ENCODE measurements around the gene C5orf47.
A peak's percentile ranks its signal among the peaks of the same experiment; 100 is the strongest.

Gene C5orf47

DNA sequence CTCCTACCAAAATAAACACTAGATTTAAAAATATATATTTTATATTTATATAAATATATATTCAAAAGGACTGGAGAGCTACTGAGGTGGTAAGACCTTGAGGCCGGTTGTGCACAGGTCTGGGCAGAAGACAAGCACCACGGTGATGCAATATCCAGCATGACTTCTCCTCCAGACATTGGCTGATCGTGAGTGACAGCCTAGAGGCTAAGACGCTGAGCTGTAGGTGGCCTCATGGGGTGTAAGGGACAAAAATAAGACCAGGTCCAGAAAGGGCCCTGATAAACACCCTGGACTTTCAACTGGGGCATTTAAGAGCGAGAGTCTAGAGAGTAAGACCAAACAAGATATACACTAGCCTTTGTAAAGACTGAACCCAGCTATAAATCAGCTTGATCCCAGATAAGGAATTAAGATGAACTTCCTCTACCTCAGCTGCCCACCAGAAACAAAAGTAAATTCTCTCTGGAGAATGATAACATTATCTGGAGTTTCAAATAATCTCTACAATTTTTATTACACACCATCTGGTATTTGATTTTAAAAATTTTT, 14.2 kb upstream of the C5orf47 start:
- no peak overlapping the region for H3K27ac ChIP-seq (ENCODE audit: low read length)
- H3K9me3 ChIP-seq (replicated peaks; ENCODE audit: insufficient read depth, low read length): no peaks in the 10 kb centered on the region
- peaks cover 15% of the 10 kb centered on the region for H3K4me1 ChIP-seq (ENCODE audit: low read length)
- H3K9me2 ChIP-seq (replicated peaks; ENCODE audit: insufficient read depth, low read length): no peaks in the 10 kb centered on the region
- no peaks in the 10 kb centered on the region for H3K27me3 ChIP-seq (replicated peaks; ENCODE audit: insufficient read depth, low read length)
- H3K4me3 ChIP-seq (ENCODE audit: low read length): no peak overlapping the region
- no peaks in the 10 kb centered on the region for H3K36me3 ChIP-seq (replicated peaks; ENCODE audit: insufficient read depth, low read length)
- H4K20me1 ChIP-seq (ENCODE audit: insufficient read depth, low read length): no peaks in the 10 kb centered on the region
- no peak for TF ChIP-seq EZH2 (optimal IDR thresholded peaks at IDR 0.05; ENCODE audit: low read depth, low read length)
- H2AFZ ChIP-seq (ENCODE audit: low read length): no peak overlapping the region
- DNase-seq: no peak
- H3K4me2 ChIP-seq (ENCODE audit: low read depth, low read length): no peak overlapping the region
- no peaks in the 10 kb centered on the region for H3F3A ChIP-seq (ENCODE audit: insufficient read depth, low read length)
- H3K79me2 ChIP-seq (ENCODE audit: low read length): no peaks in the 10 kb centered on the region
- H3K9ac ChIP-seq (ENCODE audit: low read length): no peak overlapping the region

DNA sequence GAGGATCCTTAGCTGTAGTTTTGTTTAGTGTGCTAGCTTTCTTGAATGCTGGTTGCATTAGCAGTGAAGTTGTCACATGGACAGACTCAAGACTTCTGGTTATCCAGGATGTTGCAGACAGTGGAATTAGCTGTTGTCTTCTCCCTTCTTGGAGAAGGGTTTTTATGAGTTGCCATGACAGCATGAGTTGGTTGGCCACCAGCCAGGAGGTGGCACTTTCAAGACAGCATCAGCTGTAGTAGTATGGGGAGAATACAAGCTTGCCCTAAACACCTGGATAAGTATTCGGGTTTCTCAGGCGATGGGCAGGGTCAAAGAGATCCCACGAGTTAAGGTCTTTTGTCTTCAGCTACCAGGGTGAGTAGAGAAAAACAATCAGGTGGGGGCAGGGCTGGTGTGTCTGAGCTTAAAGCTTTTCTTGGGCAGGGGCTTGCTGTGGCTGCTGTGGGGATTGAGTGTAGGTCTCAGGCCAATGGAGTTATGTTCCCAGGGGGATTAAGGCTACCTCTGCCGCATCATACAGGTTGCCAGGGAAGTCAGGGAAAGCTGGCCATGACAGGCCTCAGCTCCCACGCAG, 7.7 kb upstream of the C5orf47 start:
- Histone ChIP-seq H3K4me3 (ENCODE audit: low read length) (no peak overlapping the region), H3K9ac (ENCODE audit: low read length) (no peak overlapping the region), H3K79me2 (ENCODE audit: low read length) (no peaks in the 10 kb centered on the region), H3F3A (ENCODE audit: insufficient read depth, low read length) (no peaks in the 10 kb centered on the region), H4K20me1 (ENCODE audit: insufficient read depth, low read length) (no peaks in the 10 kb centered on the region), H3K9me3 (replicated peaks; ENCODE audit: insufficient read depth, low read length) (no peaks in the 10 kb centered on the region), H3K4me2 (ENCODE audit: low read depth, low read length) (no peak overlapping the region), H3K27ac (ENCODE audit: low read length) (no peak overlapping the region), H3K9me2 (replicated peaks; ENCODE audit: insufficient read depth, low read length) (no peaks in the 10 kb centered on the region), H3K27me3 (replicated peaks; ENCODE audit: insufficient read depth, low read length) (no peaks in the 10 kb centered on the region), H2AFZ (ENCODE audit: low read length) (no peak overlapping the region), H3K4me1 (ENCODE audit: low read length) (no peaks in the 10 kb centered on the region), H3K36me3 (replicated peaks; ENCODE audit: insufficient read depth, low read length) (no peaks in the 10 kb centered on the region)
- TF ChIP-seq EZH2 (optimal IDR thresholded peaks at IDR 0.05; ENCODE audit: low read depth, low read length) (no peak), EZH2phosphoT487 (IDR thresholded peaks at IDR 0.05; ENCODE audit: low read length) (no peak)
- TF ChIP-seq, protein P1, sequence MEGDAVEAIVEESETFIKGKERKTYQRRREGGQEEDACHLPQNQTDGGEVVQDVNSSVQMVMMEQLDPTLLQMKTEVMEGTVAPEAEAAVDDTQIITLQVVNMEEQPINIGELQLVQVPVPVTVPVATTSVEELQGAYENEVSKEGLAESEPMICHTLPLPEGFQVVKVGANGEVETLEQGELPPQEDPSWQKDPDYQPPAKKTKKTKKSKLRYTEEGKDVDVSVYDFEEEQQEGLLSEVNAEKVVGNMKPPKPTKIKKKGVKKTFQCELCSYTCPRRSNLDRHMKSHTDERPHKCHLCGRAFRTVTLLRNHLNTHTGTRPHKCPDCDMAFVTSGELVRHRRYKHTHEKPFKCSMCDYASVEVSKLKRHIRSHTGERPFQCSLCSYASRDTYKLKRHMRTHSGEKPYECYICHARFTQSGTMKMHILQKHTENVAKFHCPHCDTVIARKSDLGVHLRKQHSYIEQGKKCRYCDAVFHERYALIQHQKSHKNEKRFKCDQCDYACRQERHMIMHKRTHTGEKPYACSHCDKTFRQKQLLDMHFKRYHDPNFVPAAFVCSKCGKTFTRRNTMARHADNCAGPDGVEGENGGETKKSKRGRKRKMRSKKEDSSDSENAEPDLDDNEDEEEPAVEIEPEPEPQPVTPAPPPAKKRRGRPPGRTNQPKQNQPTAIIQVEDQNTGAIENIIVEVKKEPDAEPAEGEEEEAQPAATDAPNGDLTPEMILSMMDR (IDR thresholded peaks at IDR 0.05; ENCODE audit: low read length): no peak
- no peak for DNase-seq

DNA sequence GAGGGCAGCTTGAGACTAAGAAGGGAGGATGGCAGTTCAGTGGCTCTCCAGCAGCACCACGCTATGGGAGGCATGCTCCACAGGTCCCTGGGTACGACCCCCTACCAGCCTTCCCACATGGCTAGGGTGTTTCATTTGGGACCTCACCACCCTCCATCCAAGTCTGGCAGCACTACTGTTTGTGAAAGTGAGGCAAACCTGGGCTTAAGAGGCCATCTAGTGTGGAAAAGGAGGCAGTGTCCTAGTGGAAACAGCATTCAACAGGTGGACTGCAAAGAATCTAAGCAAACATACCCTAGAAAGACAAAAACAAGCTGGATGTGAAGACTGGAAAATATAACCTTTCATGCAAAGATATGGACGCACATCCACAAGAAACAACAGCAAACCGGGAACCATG, 4.8 kb upstream of the C5orf47 start:
- Histone ChIP-seq H3F3A (ENCODE audit: insufficient read depth, low read length) (no peaks in the 10 kb centered on the region), H2AFZ (ENCODE audit: low read length) (no peak overlapping the region), H3K4me1 (ENCODE audit: low read length) (no peaks in the 10 kb centered on the region), H3K9me2 (replicated peaks; ENCODE audit: insufficient read depth, low read length) (no peaks in the 10 kb centered on the region), H3K9me3 (replicated peaks; ENCODE audit: insufficient read depth, low read length) (no peaks in the 10 kb centered on the region), H3K4me2 (ENCODE audit: low read depth, low read length) (no peak overlapping the region), H3K36me3 (replicated peaks; ENCODE audit: insufficient read depth, low read length) (no peaks in the 10 kb centered on the region), H3K79me2 (ENCODE audit: low read length) (no peaks in the 10 kb centered on the region), H4K20me1 (ENCODE audit: insufficient read depth, low read length) (no peaks in the 10 kb centered on the region), H3K27ac (ENCODE audit: low read length) (no peak overlapping the region), H3K9ac (ENCODE audit: low read length) (no peak overlapping the region), H3K27me3 (replicated peaks; ENCODE audit: insufficient read depth, low read length) (no peaks in the 10 kb centered on the region), H3K4me3 (ENCODE audit: low read length) (no peak overlapping the region)
- DNase-seq: no peak
- TF ChIP-seq, protein P1 (IDR thresholded peaks at IDR 0.05; ENCODE audit: low read length): peak; percentile 56
- TF ChIP-seq EZH2 (optimal IDR thresholded peaks at IDR 0.05; ENCODE audit: low read depth, low read length): no peak

DNA sequence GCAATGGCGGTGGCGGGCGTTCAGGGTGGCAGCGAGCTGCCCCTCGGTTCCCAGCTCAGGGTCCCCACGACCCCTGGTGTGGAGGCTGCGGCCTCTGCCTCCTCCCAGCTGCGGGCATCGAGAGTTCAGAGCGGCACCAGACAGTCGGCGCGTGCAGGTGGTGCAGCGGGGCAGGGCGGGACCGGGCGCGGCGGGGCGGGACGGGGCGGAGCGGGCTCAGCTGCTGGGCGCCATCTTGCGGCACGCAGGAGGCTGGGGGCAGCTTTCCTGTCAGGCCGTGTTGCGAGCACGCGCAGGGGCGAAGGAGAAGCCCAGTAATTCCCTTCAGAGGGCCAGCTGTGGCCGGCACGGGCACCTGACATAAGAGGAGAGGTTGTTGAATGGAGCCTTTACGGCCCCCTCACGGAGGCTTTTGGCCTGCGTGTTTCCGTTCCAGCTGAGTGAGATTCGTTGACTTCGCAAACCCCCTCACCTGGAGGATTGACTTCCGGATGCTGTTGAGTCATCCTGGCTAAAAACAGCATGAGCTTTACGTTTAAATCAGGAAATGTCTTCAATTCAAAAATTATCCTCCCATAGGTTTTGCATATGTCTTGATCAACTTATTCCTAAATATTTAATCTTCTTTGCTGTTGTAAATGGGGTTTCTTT, 587 bp downstream of the C5orf47 start:
- Histone ChIP-seq H3K4me2 (ENCODE audit: low read depth, low read length) (no peak overlapping the region), H3K9me3 (replicated peaks; ENCODE audit: insufficient read depth, low read length) (no peaks in the 10 kb centered on the region), H3K27me3 (replicated peaks; ENCODE audit: insufficient read depth, low read length) (no peaks in the 10 kb centered on the region), H3K27ac (ENCODE audit: low read length) (no peak overlapping the region), H3K79me2 (ENCODE audit: low read length) (no peaks in the 10 kb centered on the region), H2AFZ (ENCODE audit: low read length) (no peak overlapping the region), H3K36me3 (replicated peaks; ENCODE audit: insufficient read depth, low read length) (no peaks in the 10 kb centered on the region), H3K9ac (ENCODE audit: low read length) (no peak overlapping the region), H3K4me3 (ENCODE audit: low read length) (no peak overlapping the region), H3K9me2 (replicated peaks; ENCODE audit: insufficient read depth, low read length) (no peaks in the 10 kb centered on the region), H3K4me1 (ENCODE audit: low read length) (no peaks in the 10 kb centered on the region), H3F3A (ENCODE audit: insufficient read depth, low read length) (no peaks in the 10 kb centered on the region), H4K20me1 (ENCODE audit: insufficient read depth, low read length) (no peaks in the 10 kb centered on the region)
- TF ChIP-seq, protein P1 (IDR thresholded peaks at IDR 0.05; ENCODE audit: low read length): no peak
- no peak for TF ChIP-seq EZH2phosphoT487 (IDR thresholded peaks at IDR 0.05; ENCODE audit: low read length)
- TF ChIP-seq EZH2 (optimal IDR thresholded peaks at IDR 0.05; ENCODE audit: low read depth, low read length): no peak
- DNase-seq: no peak
